Type B pancreatic cell (in vitro differentiated cells): Measurements from ENCODE around the gene SYNGR3. TPM values are rescaled to one million over a fixed set of nuclear protein-coding genes. Genes with fewer than 3 reads are reported as not detected.

Experiments
- DNase-seq: peaks from one replicate; pipeline ENCODE4 v3.0.0; 2021; ENCODE audit warnings: mixed read lengths; ENCODE audit not compliant: unreplicated experiment; ENCODE audit errors: extremely low spot score
- H3K27ac Mint-ChIP-seq: 2 replicates; pipeline ENCODE4 v1.8.0; 2021; ENCODE audit warnings: mild to moderate bottlenecking, mixed read lengths
- H3K27me3 Mint-ChIP-seq: 2 replicates; pipeline ENCODE4 v1.8.0; 2021; ENCODE audit warnings: mixed read lengths
- H3K36me3 Mint-ChIP-seq: 2 replicates; pipeline ENCODE4 v1.8.0; 2021; ENCODE audit warnings: mixed read lengths
- H3K4me1 Mint-ChIP-seq: one replicate; pipeline ENCODE4 v1.8.0; 2021; ENCODE audit warnings: mixed read lengths; ENCODE audit not compliant: unreplicated experiment
- H3K4me3 Mint-ChIP-seq: 2 replicates; pipeline ENCODE4 v1.8.0; 2021; ENCODE audit warnings: mild to moderate bottlenecking, mixed read lengths
- H3K9me3 Mint-ChIP-seq: 2 replicates; pipeline ENCODE4 v1.8.0; 2021; ENCODE audit warnings: mixed read lengths
- CTCF ChIP-seq: fragments of 200-600 bp; sonication (generic); conservative IDR thresholded peaks from 2 replicates; pipeline ENCODE4 v1.5.0; 2021; ENCODE audit warnings: antibody characterized with exemption, mild to moderate bottlenecking
- total RNA-seq: library from RNA; stranded (reverse); gene quantifications from 2 replicates; pipeline ENCODE4 v1.2.1, GENCODE V29; 2021; ENCODE audit warnings: low replicate concordance

The SYNGR3 gene
- total RNA-seq, 1 donor from 2014 or later, result 2.4 TPM

- peaks cover 3% of the 10 kb centered on the region for H3K36me3 Mint-ChIP-seq
- no peak overlapping the region for H3K27ac Mint-ChIP-seq
- no peaks in the 10 kb centered on the region for H3K27me3 Mint-ChIP-seq
- no peak overlapping the region for H3K4me3 Mint-ChIP-seq
- H3K4me1 Mint-ChIP-seq, result peaks cover 19% of the 10 kb centered on the region
- no peak for DNase-seq
- TF ChIP-seq CTCF, result no peak
- H3K9me3 Mint-ChIP-seq, result no peaks in the 10 kb centered on the region
Measured at GRCh38 chr16:2042171-2042985, 52.6 kb downstream of the SYNGR3 start.

- Mint-ChIP-seq H3K4me1 (peaks cover 19% of the 10 kb centered on the region), H3K4me3 (no peak overlapping the region), H3K27ac (peak overlapping the region; percentile 70), H3K9me3 (no peaks in the 10 kb centered on the region), H3K27me3 (no peaks in the 10 kb centered on the region), H3K36me3 (peaks cover 3% of the 10 kb centered on the region)
- no peak for TF ChIP-seq CTCF
- DNase-seq, result no peak
Measured at GRCh38 chr16:2042986-2043666, 53.4 kb downstream of the SYNGR3 start.

Other genes with a start within 250 kb of the SYNGR3 start
- 54.0 and 55.9 TPM in 2 replicates for gene NME3, start 218.4 kb upstream of the SYNGR3 start, total RNA-seq
- gene EME2, start 217.2 kb upstream of the SYNGR3 start, total RNA-seq, result 26.9 and 35.9 TPM in 2 replicates
- 95.5 and 97.9 TPM in 2 replicates for gene MRPS34, start 216.8 kb upstream of the SYNGR3 start, total RNA-seq
- 51.2 and 71.3 TPM in 2 replicates for gene SPSB3, start 207.4 kb upstream of the SYNGR3 start, total RNA-seq
- 54.5 and 66.6 TPM in 2 replicates for gene NUBP2, start 207.0 kb upstream of the SYNGR3 start, total RNA-seq
- gene IGFALS, start 196.3 kb upstream of the SYNGR3 start, total RNA-seq, result 0.17 and 0.59 TPM in 2 replicates
- 32.0 and 36.7 TPM in 2 replicates for gene HAGH, start 163.1 kb upstream of the SYNGR3 start, total RNA-seq
- 33.2 and 41.1 TPM in 2 replicates for gene FAHD1, start 162.8 kb upstream of the SYNGR3 start, total RNA-seq
- gene MEIOB, start 117.8 kb upstream of the SYNGR3 start, total RNA-seq, result not detected in 2 replicates
- 1.3 and 5.6 TPM in 2 replicates for gene HS3ST6, start 71.6 kb upstream of the SYNGR3 start, total RNA-seq
- gene MSRB1, start 46.8 kb upstream of the SYNGR3 start, total RNA-seq, result 34.8 and 37.7 TPM in 2 replicates
- gene RPL3L, start 35.3 kb upstream of the SYNGR3 start, total RNA-seq, result not detected in 2 replicates
- 122 and 130 TPM in 2 replicates for gene NDUFB10, start 30.4 kb upstream of the SYNGR3 start, total RNA-seq
- gene RPS2, start 25.1 kb upstream of the SYNGR3 start, total RNA-seq, result 3,017 and 3,035 TPM in 2 replicates
- gene RNF151, start 23.1 kb upstream of the SYNGR3 start, total RNA-seq, result not detected in 2 replicates
- gene TBL3, start 17.9 kb upstream of the SYNGR3 start, total RNA-seq, result 37.0 and 40.0 TPM in 2 replicates
- 0.63 and 2.0 TPM in 2 replicates for gene NOXO1, start 8.5 kb upstream of the SYNGR3 start, total RNA-seq
- 25.3 and 31.6 TPM in 2 replicates for gene GFER, start 5.8 kb upstream of the SYNGR3 start, total RNA-seq
- 43.9 and 46.1 TPM in 2 replicates for gene ZNF598, start 19.9 kb downstream of the SYNGR3 start, total RNA-seq
- 3.9 and 4.7 TPM in 2 replicates for gene NPW, start 29.8 kb downstream of the SYNGR3 start, total RNA-seq
- 23.3 and 23.4 TPM in 2 replicates for gene NHERF2, start 36.9 kb downstream of the SYNGR3 start, total RNA-seq
- 18.1 and 37.6 TPM in 2 replicates for gene NTHL1, start 57.9 kb downstream of the SYNGR3 start, total RNA-seq
- 131 and 208 TPM in 2 replicates for gene TSC2, start 58.0 kb downstream of the SYNGR3 start, total RNA-seq
- gene PKD1, start 145.9 kb downstream of the SYNGR3 start, total RNA-seq, result 76.2 and 131 TPM in 2 replicates
- gene RAB26, start 158.7 kb downstream of the SYNGR3 start, total RNA-seq, result 7.4 and 9.9 TPM in 2 replicates
- 71.0 and 81.6 TPM in 2 replicates for gene TRAF7, start 165.8 kb downstream of the SYNGR3 start, total RNA-seq
- 2.7 and 6.3 TPM in 2 replicates for gene CASKIN1, start 206.6 kb downstream of the SYNGR3 start, total RNA-seq
- 44.9 and 56.8 TPM in 2 replicates for gene MLST8, start 215.5 kb downstream of the SYNGR3 start, total RNA-seq
- gene BRICD5, start 220.9 kb downstream of the SYNGR3 start, total RNA-seq, result 8.7 and 16.6 TPM in 2 replicates
- 16.2 and 25.5 TPM in 2 replicates for gene PGP, start 224.9 kb downstream of the SYNGR3 start, total RNA-seq
- gene E4F1, start 233.6 kb downstream of the SYNGR3 start, total RNA-seq, result 24.9 and 30.4 TPM in 2 replicates
- 0.57 and 2.6 TPM in 2 replicates for gene DNASE1L2, start 246.5 kb downstream of the SYNGR3 start, total RNA-seq